ENCODE data around the gene CFHR3.
"Not testable (repeated sequence)": the region's sequence is repeated elsewhere in the genome, so short reads cannot be mapped to it uniquely, and the experiment has no call there.

The CFHR3 gene

DNA sequence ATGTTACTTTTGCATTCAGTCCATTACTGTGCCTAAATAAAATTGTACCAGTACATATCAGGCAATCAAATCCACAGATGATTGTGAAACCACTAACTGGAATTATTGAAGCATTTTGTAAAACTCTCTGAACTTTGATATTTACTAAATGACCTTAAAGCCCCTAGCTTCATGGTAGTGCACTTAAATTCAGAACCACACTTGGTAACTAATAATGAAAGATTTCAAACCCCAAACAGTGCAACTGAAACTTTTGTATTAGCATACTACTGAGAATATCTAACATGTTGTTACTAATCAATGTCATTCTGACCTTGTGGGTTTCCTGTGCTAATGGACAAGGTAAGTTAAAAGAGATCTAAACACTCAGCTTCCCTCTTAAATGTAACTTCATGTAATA, at the start of gene CFHR3:
Gene CFHR3, plus strand, starts transcription at position 238 of the 400 bp plus-strand sequence. Its CDS starts 47 bp downstream, at position 285.
- Histone ChIP-seq H3K27ac (ENCODE audit: low read depth, low read length) (no peak within 1 kb of the TSS), H3K27me3 (ENCODE audit: control insufficient read depth, insufficient read depth, low read length) (no peaks in the 10 kb centered on the region), H3K4me3 (ENCODE audit: low read depth, low read length) (no peak within 1 kb of the TSS), H3K9ac (ENCODE audit: low read depth, low read length) (no peak within 1 kb of the TSS), H3K4me1 (ENCODE audit: control insufficient read depth, insufficient read depth, low read length) (no peaks in the 10 kb centered on the region), H3K9me3 (ENCODE audit: control insufficient read depth, insufficient read depth, low read length) (no peaks in the 10 kb centered on the region), H3K36me3 (ENCODE audit: control insufficient read depth, insufficient read depth, low read length) (no peaks in the 10 kb centered on the region)

DNA sequence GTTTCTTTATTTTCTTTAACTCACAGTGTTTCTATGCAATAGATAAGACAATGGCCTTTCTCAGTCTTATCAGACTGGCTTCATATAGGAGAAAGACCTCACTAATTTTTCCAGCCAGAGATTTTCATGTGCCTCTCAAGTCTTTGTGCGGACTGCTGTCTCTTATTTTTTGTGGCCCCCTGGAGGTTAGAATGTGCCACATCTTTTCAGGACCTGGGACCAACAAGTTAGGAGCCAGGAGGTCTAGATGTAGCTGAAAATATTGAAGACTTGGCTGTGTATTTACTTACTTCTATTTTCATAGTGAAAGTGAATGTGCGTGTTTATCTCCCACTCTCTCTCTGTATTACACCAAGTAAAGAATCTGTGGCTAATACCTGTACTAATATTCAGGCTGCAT, 42.1 kb upstream of the CFHR3 start:
- Histone ChIP-seq H3K27me3 (ENCODE audit: control insufficient read depth, insufficient read depth, low read length) (no peaks in the 10 kb centered on the region), H3K9me3 (ENCODE audit: control insufficient read depth, insufficient read depth, low read length) (peaks cover 4% of the 10 kb centered on the region; the same call in 1 of the 2 replicates), H3K4me1 (ENCODE audit: control insufficient read depth, insufficient read depth, low read length) (no peaks in the 10 kb centered on the region), H3K4me3 (ENCODE audit: low read depth, low read length) (no peak overlapping the region), H3K27ac (ENCODE audit: low read depth, low read length) (no peak overlapping the region), H3K36me3 (ENCODE audit: control insufficient read depth, insufficient read depth, low read length) (no peaks in the 10 kb centered on the region), H3K9ac (ENCODE audit: low read depth, low read length) (no peak overlapping the region)

DNA sequence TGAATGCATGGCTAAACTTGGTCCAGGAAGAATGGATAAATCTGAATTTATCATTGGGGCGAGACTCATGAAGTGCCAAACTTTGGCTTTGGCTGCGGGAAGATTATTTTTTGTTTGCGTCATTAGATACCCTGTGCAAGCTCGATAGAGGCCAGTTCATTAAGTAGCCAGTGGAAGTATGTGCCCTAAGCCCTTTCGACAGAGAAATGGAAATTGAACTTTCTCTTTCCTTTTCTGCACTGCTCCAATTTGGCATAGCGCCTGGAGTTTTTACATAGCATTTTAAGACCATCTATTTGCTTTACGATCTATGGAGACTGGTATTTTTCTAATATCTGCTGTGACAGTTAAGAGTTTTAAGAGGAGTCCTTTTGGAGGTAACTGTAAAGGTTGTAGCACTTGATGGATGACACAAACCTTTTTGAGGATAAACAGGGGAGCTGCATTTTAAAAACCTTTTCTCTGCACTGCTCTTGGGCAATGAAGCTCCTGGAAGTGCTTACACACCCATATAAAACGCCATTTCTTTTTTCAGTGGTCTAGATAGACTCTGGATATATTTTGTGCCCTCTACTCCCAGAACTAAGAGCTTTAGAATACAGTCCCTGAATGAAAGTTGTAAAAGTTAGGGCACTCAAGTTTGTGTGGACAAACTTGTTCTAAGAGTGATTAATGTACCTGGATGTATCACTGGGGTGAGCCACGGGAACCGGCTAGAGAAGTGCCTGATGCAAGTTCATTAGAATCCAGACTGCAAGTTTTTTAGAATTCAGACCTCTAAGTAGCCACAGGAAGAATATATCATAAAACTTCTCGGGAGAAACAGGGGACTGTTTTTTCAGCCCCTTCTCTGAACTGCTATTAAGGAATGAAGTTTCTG, 41.3 kb upstream of the CFHR3 start:
- Histone ChIP-seq H3K27me3 (ENCODE audit: control insufficient read depth, insufficient read depth, low read length) (no peaks in the 10 kb centered on the region), H3K27ac (ENCODE audit: low read depth, low read length) (no peak overlapping the region), H3K4me1 (ENCODE audit: control insufficient read depth, insufficient read depth, low read length) (no peaks in the 10 kb centered on the region), H3K9me3 (ENCODE audit: control insufficient read depth, insufficient read depth, low read length) (peaks cover 8% of the 10 kb centered on the region; the same call in 1 of the 2 replicates), H3K9ac (ENCODE audit: low read depth, low read length) (no peak overlapping the region), H3K36me3 (ENCODE audit: control insufficient read depth, insufficient read depth, low read length) (no peaks in the 10 kb centered on the region), H3K4me3 (ENCODE audit: low read depth, low read length) (no peak overlapping the region)

DNA sequence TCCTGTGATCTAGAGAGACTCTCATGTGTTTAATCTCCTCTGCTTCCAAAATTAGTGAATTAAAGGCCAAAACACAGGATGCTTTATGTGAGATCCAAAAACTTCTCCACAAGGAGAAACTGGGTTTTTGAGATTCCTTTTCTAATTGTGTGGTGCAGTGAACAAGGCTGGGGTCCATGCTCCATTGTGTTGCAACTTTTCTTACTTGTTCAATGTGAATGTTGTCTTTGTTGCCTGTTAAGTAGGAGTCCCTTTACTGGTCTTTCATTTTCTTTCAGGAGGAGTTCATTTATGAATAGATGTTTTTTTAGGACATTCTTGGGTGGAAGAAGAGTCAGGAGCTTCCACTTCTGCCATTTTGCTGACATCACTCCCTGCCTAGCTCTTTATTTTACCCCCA, 40.6 kb upstream of the CFHR3 start:
- peaks cover 12% of the 10 kb centered on the region; the same call in 1 of the 2 replicates for H3K9me3 ChIP-seq (ENCODE audit: control insufficient read depth, insufficient read depth, low read length)
- no peaks in the 10 kb centered on the region for H3K36me3 ChIP-seq (ENCODE audit: control insufficient read depth, insufficient read depth, low read length)
- H3K4me3 ChIP-seq (ENCODE audit: low read depth, low read length) = no peak overlapping the region
- H3K9ac ChIP-seq (ENCODE audit: low read depth, low read length) = no peak overlapping the region
- no peak overlapping the region for H3K27ac ChIP-seq (ENCODE audit: low read depth, low read length)
- no peaks in the 10 kb centered on the region for H3K4me1 ChIP-seq (ENCODE audit: control insufficient read depth, insufficient read depth, low read length)
- no peaks in the 10 kb centered on the region for H3K27me3 ChIP-seq (ENCODE audit: control insufficient read depth, insufficient read depth, low read length)

DNA sequence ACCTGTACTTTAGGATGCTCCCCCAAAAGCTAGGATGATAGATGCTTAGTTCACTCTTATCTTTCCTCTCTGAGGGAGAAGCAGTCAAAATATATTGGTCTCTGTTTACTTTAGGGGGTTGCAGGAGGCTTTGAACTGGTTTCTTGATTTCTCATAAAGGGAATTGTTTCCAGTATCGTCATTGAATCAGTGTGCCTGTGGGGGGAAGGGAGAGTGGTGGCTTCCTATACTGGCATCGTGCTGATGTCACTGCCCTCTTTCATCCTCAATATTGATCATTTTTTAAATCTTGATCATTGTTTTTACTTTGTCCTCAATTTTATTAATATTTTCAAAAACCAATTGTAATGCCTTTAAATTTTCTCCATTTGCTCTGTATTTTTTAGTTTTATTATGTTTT, 40.2 kb upstream of the CFHR3 start:
- Histone ChIP-seq H3K9ac (ENCODE audit: low read depth, low read length) (no peak overlapping the region), H3K27me3 (ENCODE audit: control insufficient read depth, insufficient read depth, low read length) (no peaks in the 10 kb centered on the region), H3K4me3 (ENCODE audit: low read depth, low read length) (no peak overlapping the region), H3K36me3 (ENCODE audit: control insufficient read depth, insufficient read depth, low read length) (no peaks in the 10 kb centered on the region), H3K27ac (ENCODE audit: low read depth, low read length) (no peak overlapping the region), H3K9me3 (ENCODE audit: control insufficient read depth, insufficient read depth, low read length) (peaks cover 12% of the 10 kb centered on the region; the same call in 1 of the 2 replicates), H3K4me1 (ENCODE audit: control insufficient read depth, insufficient read depth, low read length) (no peaks in the 10 kb centered on the region)

DNA sequence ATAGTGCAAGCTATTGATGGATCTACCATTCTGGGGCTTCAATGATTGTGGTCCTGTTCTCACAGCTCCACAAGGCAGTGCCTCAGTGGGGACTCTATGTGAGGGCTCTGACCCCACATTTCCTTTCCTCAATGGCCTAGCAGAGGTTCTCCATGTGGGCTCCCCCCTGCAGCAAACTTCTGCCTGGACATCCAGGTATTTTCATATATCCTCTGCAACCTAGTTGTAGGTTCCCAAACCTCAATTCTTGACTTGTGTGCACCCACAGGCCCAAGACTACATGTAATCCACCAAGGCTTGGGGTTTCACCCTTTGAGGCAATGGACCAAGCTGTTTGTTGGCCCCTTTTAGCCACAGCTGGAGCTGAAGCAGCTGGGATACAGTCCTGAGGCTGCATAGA, 35.9 kb upstream of the CFHR3 start:
- Histone ChIP-seq H3K9me3 (ENCODE audit: control insufficient read depth, insufficient read depth, low read length) (peaks cover 12% of the 10 kb centered on the region; the same call in 1 of the 2 replicates), H3K27me3 (ENCODE audit: control insufficient read depth, insufficient read depth, low read length) (no peaks in the 10 kb centered on the region), H3K36me3 (ENCODE audit: control insufficient read depth, insufficient read depth, low read length) (no peaks in the 10 kb centered on the region), H3K9ac (ENCODE audit: low read depth, low read length) (no peak overlapping the region), H3K27ac (ENCODE audit: low read depth, low read length) (no peak overlapping the region), H3K4me1 (ENCODE audit: control insufficient read depth, insufficient read depth, low read length) (no peaks in the 10 kb centered on the region), H3K4me3 (ENCODE audit: low read depth, low read length) (no peak overlapping the region)

DNA sequence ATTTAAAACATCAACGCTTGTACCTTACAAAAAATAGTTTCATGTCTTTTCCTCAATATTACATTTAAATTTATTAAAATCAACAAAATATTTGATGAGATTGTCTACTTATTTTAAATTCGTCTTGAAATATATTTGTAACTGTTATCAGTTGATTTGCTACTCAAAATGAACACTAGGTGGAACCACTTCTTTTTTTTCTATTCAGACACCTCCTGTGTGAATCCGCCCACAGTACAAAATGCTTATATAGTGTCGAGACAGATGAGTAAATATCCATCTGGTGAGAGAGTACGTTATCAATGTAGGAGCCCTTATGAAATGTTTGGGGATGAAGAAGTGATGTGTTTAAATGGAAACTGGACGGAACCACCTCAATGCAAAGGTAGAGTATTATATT, 31.4 kb upstream of the CFHR3 start:
- H3K36me3 ChIP-seq (ENCODE audit: control insufficient read depth, insufficient read depth, low read length); H3K9ac ChIP-seq (ENCODE audit: low read depth, low read length); H3K4me3 ChIP-seq (ENCODE audit: low read depth, low read length); H3K4me1 ChIP-seq (ENCODE audit: control insufficient read depth, insufficient read depth, low read length); H3K9me3 ChIP-seq (ENCODE audit: control insufficient read depth, insufficient read depth, low read length); H3K27me3 ChIP-seq (ENCODE audit: control insufficient read depth, insufficient read depth, low read length); H3K27ac ChIP-seq (ENCODE audit: low read depth, low read length): not testable (repeated sequence)

DNA sequence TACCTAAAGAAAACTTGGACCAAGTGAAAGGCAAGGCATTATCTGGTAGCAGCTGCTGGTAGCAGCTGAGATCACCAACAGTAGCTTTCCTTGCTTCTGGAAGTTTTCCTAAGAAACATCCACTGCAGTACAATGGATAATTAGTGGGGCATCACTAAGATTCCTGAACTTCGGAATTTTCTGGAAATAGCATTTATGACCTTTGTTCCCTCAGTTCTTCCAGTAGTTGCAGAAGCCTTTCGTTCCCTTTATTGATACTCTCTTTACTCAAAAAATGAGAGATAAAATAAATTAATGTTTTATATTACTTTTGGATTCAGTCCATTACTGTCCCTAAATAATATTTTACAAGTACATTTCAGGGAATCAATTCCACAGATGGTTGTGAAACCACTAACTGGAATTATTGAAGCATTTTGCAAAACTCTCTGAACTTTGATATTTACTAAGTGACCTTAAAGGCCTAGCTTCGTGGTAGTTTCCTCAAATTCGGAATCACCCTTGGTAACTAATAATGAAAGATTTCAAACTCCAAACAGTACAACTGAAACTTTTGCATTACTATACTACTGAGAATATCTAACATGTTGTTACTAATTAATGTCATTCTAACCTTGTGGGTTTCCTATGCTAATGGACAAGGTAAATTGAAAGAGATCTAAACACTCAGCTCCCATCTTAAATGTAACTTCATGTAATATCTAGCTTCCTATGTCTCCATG, 9.5 kb upstream of the CFHR3 start:
- not testable (repeated sequence) for H3K4me1 ChIP-seq (ENCODE audit: control insufficient read depth, insufficient read depth, low read length); H3K4me3 ChIP-seq (ENCODE audit: low read depth, low read length); H3K9me3 ChIP-seq (ENCODE audit: control insufficient read depth, insufficient read depth, low read length); H3K36me3 ChIP-seq (ENCODE audit: control insufficient read depth, insufficient read depth, low read length); H3K9ac ChIP-seq (ENCODE audit: low read depth, low read length); H3K27me3 ChIP-seq (ENCODE audit: control insufficient read depth, insufficient read depth, low read length); H3K27ac ChIP-seq (ENCODE audit: low read depth, low read length)

DNA sequence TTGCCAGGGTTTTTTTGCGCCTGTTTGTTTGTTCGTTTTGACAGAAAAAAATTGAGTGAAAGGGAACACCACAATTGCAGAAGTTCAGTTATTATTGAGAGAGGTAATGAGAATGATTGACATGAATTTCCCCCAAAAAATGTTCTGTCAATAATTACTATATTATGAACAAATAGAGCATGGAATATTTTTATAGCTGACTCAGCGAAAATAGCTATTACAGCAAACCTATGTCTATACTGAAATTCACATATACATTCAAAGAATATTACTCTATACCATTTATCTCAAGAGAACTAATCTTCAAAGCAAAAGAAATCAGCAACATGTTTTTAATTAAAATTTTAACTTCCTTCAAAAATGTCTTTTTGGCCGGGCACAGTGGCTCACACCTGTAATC, 4.8 kb upstream of the CFHR3 start:
- H3K27ac ChIP-seq (ENCODE audit: low read depth, low read length); H3K4me3 ChIP-seq (ENCODE audit: low read depth, low read length); H3K9me3 ChIP-seq (ENCODE audit: control insufficient read depth, insufficient read depth, low read length); H3K4me1 ChIP-seq (ENCODE audit: control insufficient read depth, insufficient read depth, low read length); H3K27me3 ChIP-seq (ENCODE audit: control insufficient read depth, insufficient read depth, low read length); H3K9ac ChIP-seq (ENCODE audit: low read depth, low read length); H3K36me3 ChIP-seq (ENCODE audit: control insufficient read depth, insufficient read depth, low read length): not testable (repeated sequence)

DNA sequence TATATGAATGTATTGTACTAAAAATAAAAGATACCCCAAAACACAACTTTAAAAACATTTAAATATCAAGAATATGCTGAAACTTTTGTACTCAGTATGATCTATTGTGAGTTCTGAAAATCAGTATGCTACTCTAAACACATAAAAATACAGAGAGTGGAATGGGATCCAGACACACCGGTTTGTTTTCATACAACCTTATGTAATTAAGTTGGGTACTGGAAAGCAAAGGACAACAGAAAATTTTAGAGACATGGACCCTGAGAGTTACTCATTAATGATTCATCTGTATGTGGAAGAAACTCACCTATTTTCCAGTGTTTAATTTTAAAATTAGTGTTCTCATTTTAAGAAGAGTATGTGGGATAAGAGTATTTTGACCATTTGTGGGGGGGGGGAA, 927 bp upstream of the CFHR3 start:
- H3K27ac ChIP-seq (ENCODE audit: low read depth, low read length) = no peak overlapping the region
- no peaks in the 10 kb centered on the region for H3K9me3 ChIP-seq (ENCODE audit: control insufficient read depth, insufficient read depth, low read length)
- no peak overlapping the region for H3K9ac ChIP-seq (ENCODE audit: low read depth, low read length)
- H3K4me3 ChIP-seq (ENCODE audit: low read depth, low read length) = no peak overlapping the region
- no peaks in the 10 kb centered on the region for H3K27me3 ChIP-seq (ENCODE audit: control insufficient read depth, insufficient read depth, low read length)
- H3K36me3 ChIP-seq (ENCODE audit: control insufficient read depth, insufficient read depth, low read length) = no peaks in the 10 kb centered on the region
- H3K4me1 ChIP-seq (ENCODE audit: control insufficient read depth, insufficient read depth, low read length) = no peaks in the 10 kb centered on the region

DNA sequence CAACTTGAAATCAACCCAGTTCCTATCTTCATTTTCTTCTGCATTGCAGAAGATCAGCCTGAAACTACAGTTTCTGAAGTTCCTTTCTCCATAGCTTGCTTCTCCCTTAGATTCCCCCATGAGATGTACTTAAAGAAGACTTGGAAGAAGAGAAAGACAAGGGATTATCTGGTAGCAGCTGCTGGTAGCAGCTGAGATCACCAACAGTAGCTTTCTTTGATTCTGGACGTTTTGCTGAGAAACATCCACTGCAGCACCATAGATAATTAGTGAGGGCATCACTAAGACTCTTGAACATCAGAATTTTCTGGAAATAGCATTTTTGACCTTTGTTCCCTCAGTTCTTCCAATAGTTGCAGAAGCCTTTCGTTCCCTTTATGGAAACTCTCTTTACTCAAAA, 465 bp upstream of the CFHR3 start:
- Histone ChIP-seq H3K9ac (ENCODE audit: low read depth, low read length) (no peak overlapping the region), H3K4me1 (ENCODE audit: control insufficient read depth, insufficient read depth, low read length) (no peaks in the 10 kb centered on the region), H3K9me3 (ENCODE audit: control insufficient read depth, insufficient read depth, low read length) (no peaks in the 10 kb centered on the region), H3K27me3 (ENCODE audit: control insufficient read depth, insufficient read depth, low read length) (no peaks in the 10 kb centered on the region), H3K27ac (ENCODE audit: low read depth, low read length) (no peak overlapping the region), H3K36me3 (ENCODE audit: control insufficient read depth, insufficient read depth, low read length) (no peaks in the 10 kb centered on the region), H3K4me3 (ENCODE audit: low read depth, low read length) (no peak overlapping the region)

All from HUES48 (cell line).